GM23338 (cell line): Measurements from ENCODE around the gene CDHR2. TPM values are rescaled to one million over a fixed set of nuclear protein-coding genes. Genes with fewer than 3 reads are reported as not detected.

ENCODE experiments used
- ATAC-seq: fragments of 200-7000 bp; cut with Tn5 transposase; 3 replicates; pipeline ENCODE4 v1.9.1; 2020
- DNase-seq: peaks from one replicate; pipeline ENCODE4 v3.0.0-alpha.2; 2015; ENCODE audit warnings: low spot score
- H2AFZ ChIP-seq: fragments of 200-600 bp; sonication (generic); 2 replicates; pipeline ENCODE4 v1.8.0; 2016; ENCODE audit warnings: antibody characterized with exemption, mild to moderate bottlenecking, moderate library complexity
- H3F3A ChIP-seq: fragments of 200-600 bp; sonication (generic); replicated peaks from 2 replicates; pipeline ENCODE4 v1.8.0; 2017; ENCODE audit warnings: antibody characterized with exemption, mixed run types, low read depth
- H3K27ac ChIP-seq: fragments of 200-600 bp; sonication (generic); 2 replicates; pipeline ENCODE4 v1.6.1; 2016; ENCODE audit warnings: low read depth
- H3K27me3 ChIP-seq: fragments of 200-600 bp; sonication (generic); 2 replicates; pipeline ENCODE4 v1.8.0; 2016; ENCODE audit warnings: mild to moderate bottlenecking, mixed run types, moderate library complexity; ENCODE audit not compliant: insufficient read depth
- H3K36me3 ChIP-seq: fragments of 200-600 bp; sonication (generic); 2 replicates; pipeline ENCODE4 v1.8.0; 2016; ENCODE audit warnings: mild to moderate bottlenecking; ENCODE audit not compliant: insufficient read depth
- H3K4me1 ChIP-seq: fragments of 200-600 bp; sonication (generic); 2 replicates; pipeline ENCODE4 v1.8.0; 2016; ENCODE audit warnings: mild to moderate bottlenecking, moderate library complexity; ENCODE audit not compliant: insufficient read depth
- H3K4me2 ChIP-seq: fragments of 200-600 bp; sonication (generic); 2 replicates; pipeline ENCODE4 v1.7.1; 2017; ENCODE audit warnings: mixed run types
- H3K4me3 ChIP-seq: fragments of 200-600 bp; sonication (generic); 2 replicates; pipeline ENCODE4 v1.6.1; 2016; ENCODE audit warnings: mixed run types
- H3K79me2 ChIP-seq: fragments of 200-600 bp; sonication (generic); replicated peaks from 2 replicates; pipeline ENCODE4 v1.8.0; 2017; ENCODE audit warnings: mild to moderate bottlenecking; ENCODE audit not compliant: insufficient read depth
- H3K9me2 ChIP-seq: fragments of 200-600 bp; sonication (generic); 2 replicates; pipeline ENCODE4 v1.8.0; 2017; ENCODE audit not compliant: insufficient read depth
- H4K20me1 ChIP-seq: fragments of 200-600 bp; sonication (generic); replicated peaks from 2 replicates; pipeline ENCODE4 v1.8.0; 2017; ENCODE audit warnings: mild to moderate bottlenecking; ENCODE audit not compliant: insufficient read depth
- H3K27ac Mint-ChIP-seq: 2 replicates; pipeline ENCODE4 v1.8.0; 2020; ENCODE audit warnings: inconsistent platforms, mild to moderate bottlenecking, moderate library complexity, mixed read lengths
- H3K27me3 Mint-ChIP-seq: 3 replicates; pipeline ENCODE4 v1.8.0; 2022; ENCODE audit warnings: low read depth, mild to moderate bottlenecking, moderate library complexity, mixed read lengths, inconsistent platforms; ENCODE audit not compliant: insufficient read depth, poor library complexity
- H3K36me3 Mint-ChIP-seq: 3 replicates; pipeline ENCODE4 v1.8.0; 2021; ENCODE audit warnings: low read depth, mild to moderate bottlenecking, inconsistent platforms, moderate library complexity, mixed read lengths
- H3K4me1 Mint-ChIP-seq: 3 replicates; pipeline ENCODE4 v1.8.0; 2020; ENCODE audit warnings: mild to moderate bottlenecking, inconsistent platforms, mixed read lengths
- H3K4me3 Mint-ChIP-seq: 3 replicates; pipeline ENCODE4 v1.8.0; 2021; ENCODE audit warnings: moderate library complexity, mild to moderate bottlenecking, inconsistent platforms, mixed read lengths
- H3K9me3 Mint-ChIP-seq: 3 replicates; pipeline ENCODE4 v1.8.0; 2020; ENCODE audit warnings: moderate library complexity, mild to moderate bottlenecking, inconsistent platforms, mixed read lengths
- CTCF ChIP-seq, 2 experiments: fragments of 200-600 bp in 1 of 2; sonication (generic) in 1 of 2; conservative IDR thresholded peaks; 2 replicates each; pipeline versions ENCODE4 v1.5.1 to v1.6.1; 2016 to 2017; ENCODE audit warnings: antibody characterized with exemption in 2 of 2, low read depth in 2 of 2, mild to moderate bottlenecking in 2 of 2, moderate library complexity in 1 of 2
- EZH2 ChIP-seq: fragments of 200-600 bp; sonication (generic); IDR thresholded peaks from one replicate; pipeline ENCODE4 v1.8.0; 2017; ENCODE audit warnings: antibody characterized with exemption, mild to moderate bottlenecking, low read depth; ENCODE audit not compliant: unreplicated experiment
- JUNB ChIP-seq: IDR thresholded peaks from one replicate; pipeline ENCODE4 v1.6.1; 2016; ENCODE audit warnings: antibody characterized with exemption; ENCODE audit not compliant: unreplicated experiment
- NANOG ChIP-seq: IDR thresholded peaks from 2 replicates; pipeline ENCODE4 v1.6.1; 2016; ENCODE audit warnings: antibody characterized with exemption, borderline replicate concordance
- POLR2AphosphoS5 ChIP-seq: IDR thresholded peaks from 2 replicates; pipeline ENCODE4 v1.6.1; 2016; ENCODE audit warnings: antibody characterized with exemption, low read depth
- REST ChIP-seq: IDR thresholded peaks from one replicate; pipeline ENCODE4 v1.6.1; 2018; ENCODE audit warnings: antibody characterized with exemption; ENCODE audit not compliant: unreplicated experiment
- STAT1 ChIP-seq: IDR thresholded peaks from one replicate; pipeline ENCODE4 v1.6.1; 2016; ENCODE audit warnings: antibody characterized with exemption; ENCODE audit not compliant: unreplicated experiment
- ZNF114 ChIP-seq: fragments of 250-450 bp; sonication (Bioruptor Pico); IDR thresholded peaks from 2 replicates; pipeline ENCODE4 v1.5.0; 2020; ENCODE audit warnings: mild to moderate bottlenecking, moderate library complexity
- ZNF331 ChIP-seq: fragments of 250-450 bp; sonication (Bioruptor Pico); IDR thresholded peaks from 2 replicates; pipeline ENCODE4 v1.5.0; 2020; ENCODE audit warnings: low read depth, mild to moderate bottlenecking, moderate library complexity
- ZNF462 ChIP-seq: fragments of 250-450 bp; sonication (Bioruptor Pico); IDR thresholded peaks from 2 replicates; pipeline ENCODE4 v1.5.0; 2020; ENCODE audit warnings: mild to moderate bottlenecking, moderate library complexity
- polyA plus RNA-seq: library from polyadenylated mRNA; unstranded; fragments of >200 nt; fragmentation: Nextera tagmentation; extraction: Ambion mirVana; gene quantifications from 2 replicates; pipeline ENCODE4 v1.2.1, GENCODE V29; 2016
- total RNA-seq: library from RNA; depleted of rRNA; stranded (reverse); fragments of >200 nt; shearing (Covaris generic); gene quantifications from 2 replicates; pipeline ENCODE4 v1.2.3, GENCODE V29; 2014

Gene CDHR2
- total and polyA plus RNA-seq, 2 experiments from 2014 or later, result not detected

GRCh38 chr5:176524987-176525386 lies 24.2 kb upstream of the CDHR2 start:
- no peak for TF ChIP-seq ZNF331 (CRISPR knock-in tag)
- TF ChIP-seq EZH2, result no peak
- TF ChIP-seq NANOG, result no peak
- no peak for TF ChIP-seq REST
- no peak for TF ChIP-seq JUNB
- TF ChIP-seq CTCF (conservative IDR thresholded peaks at IDR 0.05; ENCODE audit: low read depth in 2 of 2), result no peak
- no peak for TF ChIP-seq POLR2AphosphoS5
- Histone ChIP-seq H3K79me2 (no peaks in the 10 kb centered on the region), H3K27me3 (no peaks in the 10 kb centered on the region), H2AFZ (no peak overlapping the region), H3K9me2 (no peaks in the 10 kb centered on the region), H3K27ac (no peak overlapping the region), H3K4me3 (no peak overlapping the region), H3K36me3 (peaks cover 11% of the 10 kb centered on the region; the same call in 1 of the 2 replicates), H3K4me1 (no peaks in the 10 kb centered on the region), H3F3A (peaks cover 9% of the 10 kb centered on the region; the same call in 1 of the 2 replicates), H3K4me2 (no peak overlapping the region), H4K20me1 (no peaks in the 10 kb centered on the region; the same call in 1 of the 2 replicates)
- Mint-ChIP-seq H3K27ac (no peak overlapping the region), H3K27me3 (peaks cover 15% of the 10 kb centered on the region), H3K4me3 (no peak overlapping the region), H3K36me3 (peaks cover 25% of the 10 kb centered on the region), H3K9me3 (no peaks in the 10 kb centered on the region), H3K4me1 (peaks cover 12% of the 10 kb centered on the region)
- DNase-seq, result no peak
- no peak for ATAC-seq

- H3K79me2 ChIP-seq, result no peaks in the 10 kb centered on the region
- no peak overlapping the region for H2AFZ ChIP-seq
- H3K27me3 ChIP-seq, result no peaks in the 10 kb centered on the region
- H3K9me2 ChIP-seq, result no peaks in the 10 kb centered on the region
- H3K36me3 Mint-ChIP-seq, result peaks cover 25% of the 10 kb centered on the region
- H3K4me3 Mint-ChIP-seq, result no peak overlapping the region
- H4K20me1 ChIP-seq, result no peaks in the 10 kb centered on the region; the same call in 1 of the 2 replicates
- H3K4me2 ChIP-seq, result no peak overlapping the region
- DNase-seq, result no peak
- peaks cover 9% of the 10 kb centered on the region; the same call in 1 of the 2 replicates for H3F3A ChIP-seq
- no peak overlapping the region for H3K4me3 ChIP-seq
- H3K36me3 ChIP-seq, result peaks cover 11% of the 10 kb centered on the region; the same call in 1 of the 2 replicates
- H3K4me1 Mint-ChIP-seq, result peaks cover 5% of the 10 kb centered on the region
- no peaks in the 10 kb centered on the region for H3K9me3 Mint-ChIP-seq
- H3K27me3 Mint-ChIP-seq, result peaks cover 15% of the 10 kb centered on the region
- TF ChIP-seq ZNF114 (CRISPR knock-in tag), result no peak
- peak; percentile 18; the same call in 1 of the 2 replicates for TF ChIP-seq POLR2AphosphoS5
- no peak for TF ChIP-seq EZH2
- no peak for TF ChIP-seq STAT1
- no peak for TF ChIP-seq JUNB
- no peak for TF ChIP-seq ZNF462 (CRISPR knock-in tag)
- TF ChIP-seq NANOG, result no peak
- ATAC-seq, result no peak
- H3K27ac ChIP-seq, result no peak overlapping the region
- H3K4me1 ChIP-seq, result no peaks in the 10 kb centered on the region
- no peak overlapping the region for H3K27ac Mint-ChIP-seq
These were observed 23.5 kb upstream of the CDHR2 start for GRCh38 chr5:176525677-176526076.
